HepG2 (cell line): Measurements from ENCODE around the gene DOK4. TPM values are rescaled to one million over a fixed set of nuclear protein-coding genes. Genes with fewer than 3 reads are reported as not detected.

Source experiments
- AKAP8 ChIP-seq: sonication (generic); formaldehyde crosslinking; IDR thresholded peaks from 2 replicates; pipeline ENCODE4 v1.5.1; 2020; ENCODE audit warnings: mild to moderate bottlenecking, missing genetic modification reagents
- ATF7-NPFF ChIP-seq: sonication (generic); formaldehyde crosslinking; IDR thresholded peaks from 2 replicates; pipeline ENCODE4 v1.8.1; 2023; ENCODE audit warnings: mild to moderate bottlenecking, low read depth, missing genetic modification reagents, moderate library complexity
- CHD2 ChIP-seq: IDR thresholded peaks from 2 replicates; pipeline ENCODE4 v1.6.1; 2011; ENCODE audit warnings: low read depth, low read length, improper control_type of control experiment
- FOXM1 ChIP-seq: sonication (generic); formaldehyde crosslinking; IDR thresholded peaks from 2 replicates; pipeline ENCODE4 v1.5.0; 2020; ENCODE audit warnings: missing genetic modification reagents
- FOXO1 ChIP-seq: sonication (generic); formaldehyde crosslinking; IDR thresholded peaks from 2 replicates; pipeline ENCODE4 v1.4.0; 2020; ENCODE audit warnings: missing genetic modification reagents
- GZF1 ChIP-seq: sonication (generic); formaldehyde crosslinking; IDR thresholded peaks from 2 replicates; pipeline ENCODE4 v1.5.1; 2020; ENCODE audit warnings: mild to moderate bottlenecking, missing genetic modification reagents
- HIVEP1 ChIP-seq: sonication (generic); formaldehyde crosslinking; IDR thresholded peaks from 2 replicates; pipeline ENCODE4 v1.4.0; 2020; ENCODE audit warnings: mild to moderate bottlenecking, missing genetic modification reagents
- MAF1 ChIP-seq: sonication (generic); formaldehyde crosslinking; IDR thresholded peaks from 2 replicates; pipeline ENCODE4 v1.5.0; 2020; ENCODE audit warnings: missing genetic modification reagents, borderline replicate concordance
- MEIS2 ChIP-seq: sonication (generic); formaldehyde crosslinking; IDR thresholded peaks from 2 replicates; pipeline ENCODE4 v1.9.0; 2021; ENCODE audit warnings: mild to moderate bottlenecking, missing genetic modification reagents
- MYC ChIP-seq: sonication (generic); formaldehyde crosslinking; IDR thresholded peaks from 2 replicates; pipeline ENCODE4 v1.9.0; 2021; ENCODE audit warnings: missing genetic modification reagents, borderline replicate concordance
- POLR2G ChIP-seq: fragments of 200-400 bp; formaldehyde crosslinking; IDR thresholded peaks from 2 replicates; pipeline ENCODE4 v1.6.1; 2018; ENCODE audit warnings: mild to moderate bottlenecking, low read depth, low read length, moderate library complexity
- SP5 ChIP-seq: IDR thresholded peaks from 2 replicates; pipeline ENCODE4 v1.6.1; 2016; ENCODE audit warnings: low read depth, borderline replicate concordance
- TEAD3 ChIP-seq: optimal IDR thresholded peaks from 2 replicates; pipeline ENCODE3; 2016; ENCODE audit warnings: borderline replicate concordance
- WIZ ChIP-seq: sonication (generic); formaldehyde crosslinking; IDR thresholded peaks from 2 replicates; pipeline ENCODE4 v1.5.1; 2020; ENCODE audit warnings: mild to moderate bottlenecking, missing genetic modification reagents
- ZBTB7A ChIP-seq: sonication (generic); formaldehyde crosslinking; IDR thresholded peaks from 2 replicates; pipeline ENCODE4 v1.8.0; 2022; ENCODE audit warnings: mild to moderate bottlenecking, missing genetic modification reagents
- ZNF121 ChIP-seq: sonication (generic); formaldehyde crosslinking; IDR thresholded peaks from 2 replicates; pipeline ENCODE4 v1.5.0; 2020; ENCODE audit warnings: mild to moderate bottlenecking, missing genetic modification reagents
- ZNF253 ChIP-seq: sonication (generic); formaldehyde crosslinking; IDR thresholded peaks from 2 replicates; pipeline ENCODE4 v1.8.0; 2022; ENCODE audit warnings: mild to moderate bottlenecking, missing genetic modification reagents, borderline replicate concordance
- ZNF329 ChIP-seq: sonication (generic); formaldehyde crosslinking; IDR thresholded peaks from 2 replicates; pipeline ENCODE4 v1.9.0; 2021; ENCODE audit warnings: low read depth, mild to moderate bottlenecking, missing genetic modification reagents
- ZNF598 ChIP-seq: sonication (generic); formaldehyde crosslinking; IDR thresholded peaks from 2 replicates; pipeline ENCODE4 v1.5.1; 2020; ENCODE audit warnings: mild to moderate bottlenecking, missing genetic modification reagents, borderline replicate concordance
- ZNF792 ChIP-seq: IDR thresholded peaks from 2 replicates; pipeline ENCODE4 v1.6.1; 2016
- polyA plus RNA-seq, 8 experiments: library from polyadenylated mRNA; depleted of rRNA in 3 of 8; stranded (reverse) in 7 of 8; unstranded in 1 of 8; fragments of >200 nt; fragmentation: Illumina TruSeq in 4 of 8; extraction: Trizol in 4 of 8; gene quantifications; 2 replicates each; pipeline versions ENCODE4 v1.2.1 to v1.2.3, GENCODE V29; 2011 to 2016; ENCODE audit warnings: low read depth in 4 of 8, missing spikeins in 1 of 8, mixed read lengths in 1 of 8; ENCODE audit not compliant: insufficient read depth in 1 of 8
- total RNA-seq, 5 experiments: library from RNA; depleted of rRNA; stranded (reverse); fragments of >200 nt; fragmentation: Illumina TruSeq; extraction: Trizol; gene quantifications; 2 replicates each; pipeline ENCODE4 v1.2.3, GENCODE V29; 2016; ENCODE audit warnings: low read depth in 1 of 5
- TF ChIP-seq, protein P1 (sequence below): sonication (generic); formaldehyde crosslinking; IDR thresholded peaks from 2 replicates; pipeline ENCODE4 v1.4.0; 2020; ENCODE audit warnings: missing genetic modification reagents, borderline replicate concordance
- TF ChIP-seq, protein P2 (sequence below): sonication (generic); formaldehyde crosslinking; IDR thresholded peaks from 2 replicates; pipeline ENCODE4 v1.8.1; 2023; ENCODE audit warnings: mild to moderate bottlenecking, missing genetic modification reagents, borderline replicate concordance
- TF ChIP-seq, protein P3 (sequence below): sonication (generic); formaldehyde crosslinking; IDR thresholded peaks from 2 replicates; pipeline ENCODE4 v1.4.0; 2020; ENCODE audit warnings: missing genetic modification reagents
- TF ChIP-seq, protein P4 (sequence below): sonication (generic); formaldehyde crosslinking; IDR thresholded peaks from 2 replicates; pipeline ENCODE4 v1.9.0; 2022; ENCODE audit warnings: low read depth, missing genetic modification reagents

DOK4 gene
- total and polyA plus RNA-seq, 2 of the 13 experiments (the other 11 are each of a cell fraction or from before 2014, with no cell fraction given): 52.7 to 70.0 TPM

DNA sequence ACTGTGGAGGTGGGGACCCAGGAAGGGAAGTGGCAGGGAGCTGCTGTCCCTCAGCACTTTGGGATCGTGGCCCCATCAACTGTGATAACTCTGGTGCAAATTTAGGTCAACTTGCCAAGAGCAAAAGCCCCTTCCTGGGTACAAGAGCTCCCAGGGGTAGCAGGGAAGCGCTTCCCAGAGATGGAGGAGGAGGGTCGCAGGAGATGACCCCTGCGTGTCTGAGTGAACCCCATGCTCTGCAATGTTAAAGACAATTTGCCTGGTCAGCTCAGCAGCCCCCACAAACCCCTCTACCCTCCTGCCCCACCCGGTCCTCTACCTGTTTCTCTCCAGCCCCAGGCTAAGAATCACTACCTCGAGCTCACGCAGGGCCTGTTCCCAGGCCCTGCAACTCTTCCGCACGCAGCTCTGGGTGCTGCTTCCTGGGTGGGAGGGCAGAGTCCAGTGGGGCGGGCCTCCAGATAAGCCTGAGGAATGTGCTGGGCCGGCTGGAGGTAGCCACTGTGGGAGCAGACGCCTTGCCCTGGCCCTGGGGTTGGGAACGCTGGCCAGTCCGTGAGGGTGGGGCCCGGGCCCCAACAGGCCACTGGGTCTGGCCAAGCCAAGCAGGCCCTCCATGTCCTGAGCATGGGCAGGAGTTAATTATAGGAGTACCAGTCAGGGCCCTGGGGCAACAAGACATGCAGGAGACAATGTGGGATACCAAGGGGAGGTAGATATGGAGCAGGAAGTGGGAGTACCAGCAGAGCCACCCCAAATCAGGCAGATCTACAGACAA lies 6.1 kb downstream of the DOK4 start (continued):
- TF ChIP-seq, protein P1, sequence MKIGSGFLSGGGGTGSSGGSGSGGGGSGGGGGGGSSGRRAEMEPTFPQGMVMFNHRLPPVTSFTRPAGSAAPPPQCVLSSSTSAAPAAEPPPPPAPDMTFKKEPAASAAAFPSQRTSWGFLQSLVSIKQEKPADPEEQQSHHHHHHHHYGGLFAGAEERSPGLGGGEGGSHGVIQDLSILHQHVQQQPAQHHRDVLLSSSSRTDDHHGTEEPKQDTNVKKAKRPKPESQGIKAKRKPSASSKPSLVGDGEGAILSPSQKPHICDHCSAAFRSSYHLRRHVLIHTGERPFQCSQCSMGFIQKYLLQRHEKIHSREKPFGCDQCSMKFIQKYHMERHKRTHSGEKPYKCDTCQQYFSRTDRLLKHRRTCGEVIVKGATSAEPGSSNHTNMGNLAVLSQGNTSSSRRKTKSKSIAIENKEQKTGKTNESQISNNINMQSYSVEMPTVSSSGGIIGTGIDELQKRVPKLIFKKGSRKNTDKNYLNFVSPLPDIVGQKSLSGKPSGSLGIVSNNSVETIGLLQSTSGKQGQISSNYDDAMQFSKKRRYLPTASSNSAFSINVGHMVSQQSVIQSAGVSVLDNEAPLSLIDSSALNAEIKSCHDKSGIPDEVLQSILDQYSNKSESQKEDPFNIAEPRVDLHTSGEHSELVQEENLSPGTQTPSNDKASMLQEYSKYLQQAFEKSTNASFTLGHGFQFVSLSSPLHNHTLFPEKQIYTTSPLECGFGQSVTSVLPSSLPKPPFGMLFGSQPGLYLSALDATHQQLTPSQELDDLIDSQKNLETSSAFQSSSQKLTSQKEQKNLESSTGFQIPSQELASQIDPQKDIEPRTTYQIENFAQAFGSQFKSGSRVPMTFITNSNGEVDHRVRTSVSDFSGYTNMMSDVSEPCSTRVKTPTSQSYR: peak; percentile 65; the same call in 1 of the 2 replicates
- TF ChIP-seq ZNF253 (no peak), ZNF121 (CRISPR knock-in tag) (peak; percentile 91), FOXO1 (no peak; the same call in 1 of the 2 replicates), CHD2 (no peak), MAF1 (no peak), TEAD3 (CRISPR knock-in tag) (peak; percentile 93), ZNF598 (no peak), ZBTB7A (no peak), MYC (CRISPR knock-in tag) (peak; percentile 64; the same call in 1 of the 2 replicates), ZNF792 (CRISPR knock-in tag) (peak; percentile 53; the same call in 1 of the 2 replicates), SP5 (CRISPR knock-in tag) (peak; percentile 98), HIVEP1 (CRISPR knock-in tag) (peak; percentile 77; the same call in 1 of the 2 replicates), AKAP8 (CRISPR knock-in tag) (peak; percentile 25; the same call in 1 of the 2 replicates), ATF7-NPFF (CRISPR knock-in tag) (0 out of 2 replicates have a peak, but pooled peaks have one; percentile 45), GZF1 (CRISPR knock-in tag) (peak; percentile 95), POLR2G (peak; percentile 86), WIZ (CRISPR knock-in tag) (0 out of 2 replicates have a peak, but pooled peaks have one; percentile 74), MEIS2 (CRISPR knock-in tag) (no peak; the same call in 1 of the 2 replicates), ZNF329 (CRISPR knock-in tag) (0 out of 2 replicates have a peak, but pooled peaks have one; percentile 40), FOXM1 (CRISPR knock-in tag) (no peak)
- TF ChIP-seq, protein P2, sequence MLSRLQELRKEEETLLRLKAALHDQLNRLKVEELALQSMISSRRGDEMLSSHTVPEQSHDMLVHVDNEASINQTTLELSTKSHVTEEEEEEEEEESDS (CRISPR knock-in tag): 0 out of 2 replicates have a peak, but pooled peaks have one; percentile 66
- TF ChIP-seq, protein P3, sequence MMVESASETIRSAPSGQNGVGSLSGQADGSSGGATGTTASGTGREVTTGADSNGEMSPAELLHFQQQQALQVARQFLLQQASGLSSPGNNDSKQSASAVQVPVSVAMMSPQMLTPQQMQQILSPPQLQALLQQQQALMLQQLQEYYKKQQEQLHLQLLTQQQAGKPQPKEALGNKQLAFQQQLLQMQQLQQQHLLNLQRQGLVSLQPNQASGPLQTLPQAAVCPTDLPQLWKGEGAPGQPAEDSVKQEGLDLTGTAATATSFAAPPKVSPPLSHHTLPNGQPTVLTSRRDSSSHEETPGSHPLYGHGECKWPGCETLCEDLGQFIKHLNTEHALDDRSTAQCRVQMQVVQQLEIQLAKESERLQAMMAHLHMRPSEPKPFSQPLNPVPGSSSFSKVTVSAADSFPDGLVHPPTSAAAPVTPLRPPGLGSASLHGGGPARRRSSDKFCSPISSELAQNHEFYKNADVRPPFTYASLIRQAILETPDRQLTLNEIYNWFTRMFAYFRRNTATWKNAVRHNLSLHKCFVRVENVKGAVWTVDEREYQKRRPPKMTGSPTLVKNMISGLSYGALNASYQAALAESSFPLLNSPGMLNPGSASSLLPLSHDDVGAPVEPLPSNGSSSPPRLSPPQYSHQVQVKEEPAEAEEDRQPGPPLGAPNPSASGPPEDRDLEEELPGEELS (CRISPR knock-in tag): peak; percentile 10; the same call in 1 of the 2 replicates
- TF ChIP-seq, protein P4, sequence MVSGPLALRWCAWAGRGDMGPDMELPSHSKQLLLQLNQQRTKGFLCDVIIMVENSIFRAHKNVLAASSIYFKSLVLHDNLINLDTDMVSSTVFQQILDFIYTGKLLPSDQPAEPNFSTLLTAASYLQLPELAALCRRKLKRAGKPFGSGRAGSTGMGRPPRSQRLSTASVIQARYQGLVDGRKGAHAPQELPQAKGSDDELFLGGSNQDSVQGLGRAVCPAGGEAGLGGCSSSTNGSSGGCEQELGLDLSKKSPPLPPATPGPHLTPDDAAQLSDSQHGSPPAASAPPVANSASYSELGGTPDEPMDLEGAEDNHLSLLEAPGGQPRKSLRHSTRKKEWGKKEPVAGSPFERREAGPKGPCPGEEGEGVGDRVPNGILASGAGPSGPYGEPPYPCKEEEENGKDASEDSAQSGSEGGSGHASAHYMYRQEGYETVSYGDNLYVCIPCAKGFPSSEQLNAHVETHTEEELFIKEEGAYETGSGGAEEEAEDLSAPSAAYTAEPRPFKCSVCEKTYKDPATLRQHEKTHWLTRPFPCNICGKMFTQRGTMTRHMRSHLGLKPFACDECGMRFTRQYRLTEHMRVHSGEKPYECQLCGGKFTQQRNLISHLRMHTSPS (CRISPR knock-in tag): peak; percentile 71; the same call in 1 of the 2 replicates
